Ovary (tissue), 3 donors: ENCODE results near the gene RCOR2.

ENCODE experiments used
- CTCF ChIP-seq, 3 donors: fragments of 450-650 bp in 2 of 3; fragments of 200-600 bp in 1 of 3; IDR thresholded peaks; one replicate each; pipeline versions ENCODE4 v1.5.1 to v1.8.0; 2016 to 2022; ENCODE audit warnings: antibody characterized with exemption in 3 of 3, mild to moderate bottlenecking in 1 of 3
- EP300 ChIP-seq: sonication (generic); formaldehyde crosslinking; IDR thresholded peaks from one replicate; pipeline ENCODE4 v1.6.1; 2017; ENCODE audit warnings: antibody characterized with exemption
- donor health status: DM: no; HTN: no; CAD: no.

GRCh38 chr11:63910675-63911074 lies 6.3 kb downstream of the RCOR2 start:
- TF ChIP-seq CTCF (IDR thresholded peaks at IDR 0.05), result no peak
- TF ChIP-seq EP300, result no peak
